Tibial nerve (tissue), 3 donors: Measurements from ENCODE around the gene GATA5.

Source experiments
- POLR2A ChIP-seq, 2 donors: fragments of 450-650 bp; IDR thresholded peaks; one replicate each; pipeline ENCODE4 v1.6.1; 2017; ENCODE audit warnings: antibody characterized with exemption in 2 of 2, mild to moderate bottlenecking in 2 of 2, moderate library complexity in 2 of 2
- TF ChIP-seq, protein P1 (sequence below), 5 experiments: fragments of 200-600 bp in 3 of 5; fragments of 450-650 bp in 2 of 5; sonication (generic) in 3 of 5; IDR thresholded peaks; one replicate each; pipeline ENCODE4 v1.5.1; 2016 to 2019; ENCODE audit warnings: antibody characterized with exemption in 5 of 5, mild to moderate bottlenecking in 3 of 5, moderate library complexity in 2 of 5

DNA sequence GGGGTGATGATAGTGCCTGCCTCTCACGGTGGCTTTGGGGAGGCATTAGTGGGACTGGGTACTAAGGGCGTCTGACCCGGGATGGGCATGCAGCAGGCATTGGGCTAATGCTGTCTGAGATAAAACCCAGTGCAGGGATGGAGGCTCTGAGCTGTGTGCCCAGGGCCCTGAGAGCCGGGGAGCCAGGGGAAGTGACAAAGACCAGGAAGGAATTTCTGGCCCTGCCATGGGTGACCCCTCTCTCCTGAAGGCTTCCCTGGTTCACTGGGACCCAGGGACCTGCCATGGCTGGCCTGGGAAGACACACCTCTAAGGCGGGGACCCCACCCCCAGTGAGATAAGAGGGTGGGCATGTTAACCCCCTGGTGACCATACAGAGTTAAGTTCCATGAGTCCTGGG is 3.9 kb upstream of the GATA5 start:
- no peak for TF ChIP-seq POLR2A (IDR thresholded peaks at IDR 0.05)
- TF ChIP-seq, protein P1, sequence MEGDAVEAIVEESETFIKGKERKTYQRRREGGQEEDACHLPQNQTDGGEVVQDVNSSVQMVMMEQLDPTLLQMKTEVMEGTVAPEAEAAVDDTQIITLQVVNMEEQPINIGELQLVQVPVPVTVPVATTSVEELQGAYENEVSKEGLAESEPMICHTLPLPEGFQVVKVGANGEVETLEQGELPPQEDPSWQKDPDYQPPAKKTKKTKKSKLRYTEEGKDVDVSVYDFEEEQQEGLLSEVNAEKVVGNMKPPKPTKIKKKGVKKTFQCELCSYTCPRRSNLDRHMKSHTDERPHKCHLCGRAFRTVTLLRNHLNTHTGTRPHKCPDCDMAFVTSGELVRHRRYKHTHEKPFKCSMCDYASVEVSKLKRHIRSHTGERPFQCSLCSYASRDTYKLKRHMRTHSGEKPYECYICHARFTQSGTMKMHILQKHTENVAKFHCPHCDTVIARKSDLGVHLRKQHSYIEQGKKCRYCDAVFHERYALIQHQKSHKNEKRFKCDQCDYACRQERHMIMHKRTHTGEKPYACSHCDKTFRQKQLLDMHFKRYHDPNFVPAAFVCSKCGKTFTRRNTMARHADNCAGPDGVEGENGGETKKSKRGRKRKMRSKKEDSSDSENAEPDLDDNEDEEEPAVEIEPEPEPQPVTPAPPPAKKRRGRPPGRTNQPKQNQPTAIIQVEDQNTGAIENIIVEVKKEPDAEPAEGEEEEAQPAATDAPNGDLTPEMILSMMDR (IDR thresholded peaks at IDR 0.05) = no peak
